GM15510 (cell line): ENCODE measurements around the gene GRIK1.

ENCODE experiments used
- POLR2A ChIP-seq: IDR thresholded peaks from 3 replicates; pipeline ENCODE4 v1.6.1; 2011; ENCODE audit warnings: borderline replicate concordance; ENCODE audit not compliant: insufficient read length; ENCODE audit errors: extremely low read depth

Gene GRIK1

GRCh38 chr21:29630441-29630840 is 309.4 kb downstream of the GRIK1 start:
- TF ChIP-seq POLR2A = no peak

GRCh38 chr21:29627905-29628304 is 311.9 kb downstream of the GRIK1 start:
- no peak for TF ChIP-seq POLR2A

- TF ChIP-seq POLR2A = no peak
Observed at GRCh38 chr21:29626801-29627470, 312.9 kb downstream of the GRIK1 start.

DNA sequence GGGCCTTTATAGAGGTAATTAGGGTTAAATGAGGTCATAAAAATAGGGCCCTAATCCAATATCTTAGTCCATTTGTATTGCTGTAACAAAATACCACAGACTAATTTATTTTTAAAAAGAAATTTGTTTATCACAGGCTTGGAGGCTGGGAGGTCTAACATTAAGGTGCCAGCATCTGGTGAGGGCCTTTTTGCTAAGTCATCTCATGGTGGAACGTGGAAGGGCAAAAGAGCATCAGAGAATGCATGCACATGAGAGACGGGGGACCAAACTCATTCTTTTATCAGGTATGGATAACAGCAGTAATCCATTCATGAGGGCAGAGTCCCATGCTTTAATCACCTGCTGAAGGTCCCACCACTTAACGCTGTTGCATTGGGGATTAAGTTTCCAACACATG is 313.8 kb downstream of the GRIK1 start:
- TF ChIP-seq POLR2A = no peak

- TF ChIP-seq POLR2A = no peak
Observed at GRCh38 chr21:29624776-29625175, 315.0 kb downstream of the GRIK1 start.

GRCh38 chr21:29621525-29621924 is 318.3 kb downstream of the GRIK1 start:
- no peak for TF ChIP-seq POLR2A

DNA sequence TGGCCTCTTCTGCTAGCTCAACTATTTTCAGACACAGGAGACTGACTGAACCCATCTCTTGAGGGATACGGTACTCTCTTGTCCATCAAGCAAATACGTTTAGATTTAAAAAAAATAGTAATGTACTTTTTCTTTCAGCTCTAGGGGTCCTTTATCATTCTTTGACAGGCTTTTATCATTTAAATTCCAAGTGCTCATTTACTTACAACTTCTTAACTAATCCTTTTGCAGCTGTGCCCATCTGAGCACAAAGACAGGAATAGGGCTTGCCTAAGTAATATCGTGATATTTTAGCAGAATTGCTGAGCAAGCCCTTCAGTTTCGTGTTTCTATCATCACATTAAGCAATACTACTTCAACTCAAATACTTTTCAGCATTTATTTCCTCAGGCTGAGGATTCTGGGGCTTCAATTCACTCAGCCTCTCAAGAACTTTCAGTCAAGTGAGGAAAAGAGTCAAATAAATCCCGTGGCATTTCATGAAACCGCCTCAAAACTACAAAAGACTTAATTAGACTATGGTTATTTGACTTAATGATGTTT is 323.5 kb downstream of the GRIK1 start:
- no peak for TF ChIP-seq POLR2A

DNA sequence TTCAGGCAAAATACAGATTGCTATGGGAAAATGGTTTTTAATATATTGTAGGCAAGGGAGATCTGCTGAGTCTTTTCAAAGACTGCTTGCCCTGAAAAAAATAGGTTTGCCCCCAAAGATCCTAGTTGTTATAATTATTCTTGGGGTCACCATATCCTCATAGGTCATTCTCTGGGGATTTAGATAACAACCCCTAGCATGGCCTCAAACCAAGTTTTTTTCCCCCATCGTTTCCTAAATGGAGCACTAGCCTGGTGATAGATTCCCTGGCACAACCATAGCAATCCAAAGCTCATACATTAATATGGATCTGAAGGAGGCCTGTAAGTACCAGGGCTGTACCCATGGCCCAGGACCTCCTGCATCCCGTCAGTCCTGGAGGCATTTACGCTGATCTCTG is 325.9 kb downstream of the GRIK1 start:
- no peak for TF ChIP-seq POLR2A

DNA sequence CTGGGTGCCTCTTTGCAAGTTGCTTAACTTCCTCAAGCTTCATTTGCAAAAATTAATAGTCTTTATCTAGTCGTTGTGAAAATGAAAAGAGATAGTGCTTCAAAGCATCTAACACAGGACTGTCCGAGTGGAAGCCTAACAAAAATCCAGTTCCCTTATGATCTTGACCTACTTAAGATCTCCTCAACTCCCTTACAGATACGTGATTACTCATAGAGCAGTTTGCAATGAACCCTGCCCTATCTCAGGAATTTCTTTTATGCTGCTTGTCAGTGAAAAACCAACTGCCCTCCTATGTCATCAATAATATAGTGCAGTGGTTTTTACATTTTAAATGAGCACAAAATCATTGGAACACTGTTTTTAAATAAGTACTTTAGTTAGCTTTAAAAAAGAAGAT is 326.8 kb downstream of the GRIK1 start:
- TF ChIP-seq POLR2A = no peak

- no peak for TF ChIP-seq POLR2A
Observed at GRCh38 chr21:29610779-29611360, 328.9 kb downstream of the GRIK1 start.

DNA sequence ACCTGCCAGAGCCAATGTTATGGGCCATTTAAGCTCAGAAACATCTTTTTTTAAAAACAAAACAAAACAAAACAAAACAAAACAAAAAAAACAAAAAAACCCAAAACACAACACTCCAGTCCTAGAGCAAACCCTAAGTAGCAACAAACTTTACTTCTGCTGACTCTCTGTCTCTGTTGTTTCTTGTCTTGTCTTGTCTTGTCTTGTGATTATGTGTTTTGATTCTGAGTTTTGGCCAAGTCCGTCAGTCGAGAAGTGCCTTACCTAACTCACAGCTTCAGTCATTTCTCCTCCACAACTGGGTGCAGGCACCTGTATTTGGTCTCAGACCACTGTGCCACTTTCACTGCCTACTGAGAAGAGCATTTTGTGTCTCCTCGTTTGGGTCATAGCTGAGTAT is 333.2 kb downstream of the GRIK1 start:
- no peak for TF ChIP-seq POLR2A

- no peak for TF ChIP-seq POLR2A
Observed at GRCh38 chr21:29604076-29604475, 335.7 kb downstream of the GRIK1 start.

GRCh38 chr21:29601047-29601446 is 338.7 kb downstream of the GRIK1 start:
- TF ChIP-seq POLR2A = no peak

- no peak for TF ChIP-seq POLR2A
Observed at GRCh38 chr21:29586696-29587095, 353.1 kb downstream of the GRIK1 start.

GRCh38 chr21:29585462-29585861 is 354.3 kb downstream of the GRIK1 start:
- TF ChIP-seq POLR2A = no peak

DNA sequence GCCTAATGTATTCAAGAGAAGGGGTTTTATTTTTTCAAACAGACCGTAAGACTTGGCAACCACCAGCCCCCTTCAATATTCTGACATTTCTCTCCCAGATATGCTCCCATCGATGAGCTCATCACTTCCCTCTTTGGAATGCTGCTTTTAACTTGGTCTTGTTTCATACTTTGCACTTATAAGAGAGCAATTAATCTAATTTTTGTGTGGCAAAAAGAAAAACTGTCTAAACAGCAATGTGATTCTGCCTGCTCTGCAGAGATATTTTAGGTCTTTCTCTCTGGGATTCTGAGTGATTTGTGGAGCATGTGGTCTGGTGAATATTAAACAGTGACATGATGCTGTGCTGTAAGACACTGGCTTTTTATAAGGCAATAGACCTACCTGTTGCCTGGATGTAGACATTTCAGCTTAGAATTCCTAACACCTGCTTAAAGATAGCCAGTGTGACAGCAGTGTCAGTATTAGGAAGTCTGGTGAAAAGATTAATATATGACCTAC is 356.3 kb downstream of the GRIK1 start:
- no peak for TF ChIP-seq POLR2A
